Renal pelvis (tissue), 4 donors: Measurements from ENCODE around the gene EHMT1. TPM values are rescaled to one million over a fixed set of nuclear protein-coding genes. Genes with fewer than 3 reads are reported as not detected.
A peak's percentile ranks its signal among the peaks of the same experiment; 100 is the strongest.
"Not testable (repeated sequence)": the region's sequence is repeated elsewhere in the genome, so short reads cannot be mapped to it uniquely, and the experiment has no call there.

Experiments used
- DNase-seq: peaks from one replicate; pipeline ENCODE4 v3.0.0-alpha.2; 2013
- polyA plus RNA-seq, 3 donors: library from polyadenylated mRNA; unstranded; fragments of 120-200 nt; gene quantifications; one replicate each; pipeline ENCODE4 v1.2.1, GENCODE V29; 2013; ENCODE audit not compliant: insufficient read length in 3 of 3

The EHMT1 gene
- polyA plus RNA-seq, 3 donors: 80.4 to 83.4 (median 82.8) TPM

GRCh38 chr9:137588891-137589290 lies 29.9 kb upstream of the EHMT1 start:
- no peak for DNase-seq

- no peak for DNase-seq
Observed at GRCh38 chr9:137589441-137590122, 29.2 kb upstream of the EHMT1 start.

GRCh38 chr9:137590123-137590468 lies 28.7 kb upstream of the EHMT1 start:
- DNase-seq: no peak

GRCh38 chr9:137590469-137591383 lies 28.1 kb upstream of the EHMT1 start, which contains the start of gene ZMYND19:
TSS of gene ZMYND19 (minus strand) at chr9:137590512. CDS start at chr9:137590263, 249 bp downstream.
- peak; percentile 89 for DNase-seq

GRCh38 chr9:137592767-137593166 lies 26.0 kb upstream of the EHMT1 start:
- DNase-seq: no peak

- no peak for DNase-seq
Observed at GRCh38 chr9:137593176-137593575, 25.6 kb upstream of the EHMT1 start.

GRCh38 chr9:137596577-137596976 lies 22.2 kb upstream of the EHMT1 start:
- not testable (repeated sequence) for DNase-seq

GRCh38 chr9:137598943-137599342 lies 19.9 kb upstream of the EHMT1 start:
- no peak for DNase-seq

- no peak for DNase-seq
Observed at GRCh38 chr9:137602661-137603060, 16.1 kb upstream of the EHMT1 start.

GRCh38 chr9:137603879-137604278 lies 14.9 kb upstream of the EHMT1 start:
- no peak for DNase-seq

GRCh38 chr9:137604345-137605086 lies 14.3 kb upstream of the EHMT1 start:
- DNase-seq: no peak

GRCh38 chr9:137605121-137606004 lies 13.4 kb upstream of the EHMT1 start, which contains the start of gene ARRDC1:
TSS of gene ARRDC1 (plus strand) at chr9:137605686. CDS start at chr9:137605718, 32 bp downstream.
- DNase-seq: peak; percentile 91

- DNase-seq: no peak
Observed at GRCh38 chr9:137606005-137606621, 12.7 kb upstream of the EHMT1 start.

GRCh38 chr9:137606734-137607138 lies 12.1 kb upstream of the EHMT1 start:
- DNase-seq: no peak

GRCh38 chr9:137607141-137607857 lies 11.5 kb upstream of the EHMT1 start:
- no peak for DNase-seq

- no peak for DNase-seq
Observed at GRCh38 chr9:137610944-137611343, 7.9 kb upstream of the EHMT1 start.

- DNase-seq: no peak
Observed at GRCh38 chr9:137611623-137612609, 6.9 kb upstream of the EHMT1 start.

- DNase-seq: no peak
Observed at GRCh38 chr9:137612741-137613142, 6.1 kb upstream of the EHMT1 start.

- DNase-seq: no peak
Observed at GRCh38 chr9:137613259-137613658, 5.5 kb upstream of the EHMT1 start.
